22Rv1 (cell line): Measurements from ENCODE around the gene ADIRF.

Experiments used
- ZFX ChIP-seq: fragments of 450-650 bp; IDR thresholded peaks from 2 replicates; pipeline ENCODE4 v1.6.1; 2017; ENCODE audit warnings: antibody characterized with exemption, borderline replicate concordance
- TF ChIP-seq, protein P1 (sequence below): fragments of 450-650 bp; IDR thresholded peaks from 2 replicates; pipeline ENCODE4 v1.5.1; 2017; ENCODE audit warnings: mild to moderate bottlenecking

GRCh38 chr10:86929468-86930380 lies 38.6 kb upstream of the ADIRF start:
- TF ChIP-seq, protein P1, sequence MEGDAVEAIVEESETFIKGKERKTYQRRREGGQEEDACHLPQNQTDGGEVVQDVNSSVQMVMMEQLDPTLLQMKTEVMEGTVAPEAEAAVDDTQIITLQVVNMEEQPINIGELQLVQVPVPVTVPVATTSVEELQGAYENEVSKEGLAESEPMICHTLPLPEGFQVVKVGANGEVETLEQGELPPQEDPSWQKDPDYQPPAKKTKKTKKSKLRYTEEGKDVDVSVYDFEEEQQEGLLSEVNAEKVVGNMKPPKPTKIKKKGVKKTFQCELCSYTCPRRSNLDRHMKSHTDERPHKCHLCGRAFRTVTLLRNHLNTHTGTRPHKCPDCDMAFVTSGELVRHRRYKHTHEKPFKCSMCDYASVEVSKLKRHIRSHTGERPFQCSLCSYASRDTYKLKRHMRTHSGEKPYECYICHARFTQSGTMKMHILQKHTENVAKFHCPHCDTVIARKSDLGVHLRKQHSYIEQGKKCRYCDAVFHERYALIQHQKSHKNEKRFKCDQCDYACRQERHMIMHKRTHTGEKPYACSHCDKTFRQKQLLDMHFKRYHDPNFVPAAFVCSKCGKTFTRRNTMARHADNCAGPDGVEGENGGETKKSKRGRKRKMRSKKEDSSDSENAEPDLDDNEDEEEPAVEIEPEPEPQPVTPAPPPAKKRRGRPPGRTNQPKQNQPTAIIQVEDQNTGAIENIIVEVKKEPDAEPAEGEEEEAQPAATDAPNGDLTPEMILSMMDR = no peak
- no peak for TF ChIP-seq ZFX
